ENCODE data around the gene WDR4. TPM values are rescaled to one million over a fixed set of nuclear protein-coding genes. Genes with fewer than 3 reads are reported as not detected.

The WDR4 gene
- total and polyA plus RNA-seq, 2 experiments from 2014 or later = 8.8 to 9.3 TPM

DNA sequence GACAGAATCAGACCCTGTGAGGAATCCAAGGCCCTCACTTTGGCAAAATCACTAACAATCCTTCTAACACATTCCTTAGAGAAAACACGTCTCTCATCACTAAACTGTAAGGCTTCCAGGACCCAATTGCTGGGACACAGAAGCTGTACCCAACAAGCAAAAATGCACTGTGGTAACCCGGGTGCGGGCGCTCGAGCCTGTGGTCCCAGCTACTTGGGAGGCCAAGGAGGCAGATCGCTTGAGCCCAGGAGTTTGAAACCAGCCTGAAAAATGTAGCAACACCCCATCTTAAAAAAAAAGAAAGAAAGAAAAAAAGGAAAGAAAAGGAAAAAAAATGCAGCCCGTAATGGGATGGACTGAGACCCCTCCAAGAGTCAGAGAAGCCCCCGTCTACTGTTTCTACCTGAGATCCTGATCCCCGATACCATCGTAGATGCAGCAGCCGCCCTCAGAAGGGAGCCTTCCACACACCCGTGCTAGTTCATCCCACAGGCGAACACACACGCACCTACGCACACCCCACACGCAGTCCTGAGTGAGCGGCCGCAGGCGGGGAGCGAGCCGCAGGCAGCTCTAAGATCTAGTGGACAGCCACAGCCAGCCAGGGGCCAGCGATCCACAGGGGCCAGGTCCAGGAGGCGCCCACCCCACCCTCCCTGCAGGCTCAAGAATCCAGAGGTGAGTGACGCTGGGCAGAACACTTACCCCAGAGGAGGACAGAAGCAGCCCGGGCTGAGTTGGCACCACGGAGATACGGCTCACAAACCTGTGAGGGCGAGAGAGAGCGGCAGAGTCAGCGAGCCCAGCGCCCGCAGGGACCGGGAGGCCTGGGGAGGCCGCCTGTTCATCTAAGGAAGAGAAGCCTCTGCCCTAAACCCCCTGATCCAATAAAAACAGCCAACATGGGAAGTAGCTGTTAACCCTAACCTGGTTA, 20.1 kb downstream of the WDR4 start:
- peaks cover 17% of the 10 kb centered on the region for H3K36me3 ChIP-seq
- H3K4me3 ChIP-seq = no peak overlapping the region
- H3K4me1 ChIP-seq (ENCODE audit: low read depth) = no peaks in the 10 kb centered on the region
- no peak for DNase-seq (ENCODE audit: low read depth in 1 of 2, low spot score in 1 of 2)
- H3K27me3 ChIP-seq = no peaks in the 10 kb centered on the region
- TF ChIP-seq, protein P1, sequence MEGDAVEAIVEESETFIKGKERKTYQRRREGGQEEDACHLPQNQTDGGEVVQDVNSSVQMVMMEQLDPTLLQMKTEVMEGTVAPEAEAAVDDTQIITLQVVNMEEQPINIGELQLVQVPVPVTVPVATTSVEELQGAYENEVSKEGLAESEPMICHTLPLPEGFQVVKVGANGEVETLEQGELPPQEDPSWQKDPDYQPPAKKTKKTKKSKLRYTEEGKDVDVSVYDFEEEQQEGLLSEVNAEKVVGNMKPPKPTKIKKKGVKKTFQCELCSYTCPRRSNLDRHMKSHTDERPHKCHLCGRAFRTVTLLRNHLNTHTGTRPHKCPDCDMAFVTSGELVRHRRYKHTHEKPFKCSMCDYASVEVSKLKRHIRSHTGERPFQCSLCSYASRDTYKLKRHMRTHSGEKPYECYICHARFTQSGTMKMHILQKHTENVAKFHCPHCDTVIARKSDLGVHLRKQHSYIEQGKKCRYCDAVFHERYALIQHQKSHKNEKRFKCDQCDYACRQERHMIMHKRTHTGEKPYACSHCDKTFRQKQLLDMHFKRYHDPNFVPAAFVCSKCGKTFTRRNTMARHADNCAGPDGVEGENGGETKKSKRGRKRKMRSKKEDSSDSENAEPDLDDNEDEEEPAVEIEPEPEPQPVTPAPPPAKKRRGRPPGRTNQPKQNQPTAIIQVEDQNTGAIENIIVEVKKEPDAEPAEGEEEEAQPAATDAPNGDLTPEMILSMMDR (IDR thresholded peaks at IDR 0.05; ENCODE audit: low read depth, low read length) = no peak
- H3K27ac ChIP-seq = no peak overlapping the region
- no peaks in the 10 kb centered on the region for H3K9me3 ChIP-seq (ENCODE audit: low read depth)

DNA sequence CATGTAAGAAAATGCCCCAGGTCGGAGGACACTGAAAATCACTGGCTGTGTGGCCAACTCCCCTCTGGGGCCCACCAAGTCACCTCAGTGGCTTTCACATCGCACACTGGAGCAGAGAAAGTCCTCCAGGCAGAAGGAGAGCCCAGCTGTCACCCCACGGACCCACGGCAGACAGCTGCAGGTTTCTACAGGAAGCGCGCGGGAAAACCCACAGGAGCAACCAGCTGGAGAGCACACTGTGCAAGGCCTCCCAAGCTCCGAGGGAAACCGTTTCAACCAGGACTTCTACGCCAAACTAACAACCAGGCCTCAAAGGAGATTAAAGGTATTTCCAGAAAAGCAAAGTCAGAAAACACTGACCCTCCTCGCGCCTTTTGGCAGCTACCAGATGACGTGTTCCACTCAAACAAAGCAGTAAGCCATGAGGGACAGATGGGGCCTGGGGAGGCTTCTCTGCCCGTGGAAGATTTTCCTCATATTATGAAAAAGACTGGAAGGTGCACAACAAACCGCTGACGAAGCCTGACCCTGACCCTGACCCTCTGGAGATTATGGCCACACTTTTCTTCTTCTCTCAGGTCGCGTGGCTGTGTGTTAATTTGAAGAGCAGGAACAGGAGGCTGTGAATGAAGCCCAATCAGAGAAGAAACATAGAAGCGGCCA, 21.0 kb downstream of the WDR4 start:
- H3K4me1 ChIP-seq (ENCODE audit: low read depth) = no peaks in the 10 kb centered on the region

DNA sequence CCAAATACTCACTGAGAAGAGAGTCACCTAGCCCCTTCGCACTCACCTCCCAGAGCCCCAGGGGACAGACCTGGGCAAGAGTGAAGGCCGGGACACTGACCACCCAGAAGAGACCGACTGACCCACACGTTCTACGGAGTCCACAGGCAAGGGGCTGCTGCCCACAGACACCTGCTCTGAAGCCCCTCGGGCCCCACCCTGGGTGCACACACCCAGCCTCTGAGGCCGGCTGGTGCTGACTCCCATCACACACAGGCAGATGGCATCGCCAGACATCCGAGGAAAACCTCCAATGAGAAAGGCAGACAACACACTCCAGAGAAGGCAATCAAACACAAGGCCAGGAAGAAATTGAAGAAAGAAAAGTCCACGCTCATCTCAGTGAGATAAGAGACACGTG, 22.1 kb downstream of the WDR4 start:
- no peak overlapping the region for H3K27ac ChIP-seq
- no peak for DNase-seq (ENCODE audit: low read depth in 1 of 2, low spot score in 1 of 2)
- no peaks in the 10 kb centered on the region for H3K4me1 ChIP-seq (ENCODE audit: low read depth)
- peaks cover 28% of the 10 kb centered on the region for H3K36me3 ChIP-seq
- H3K4me3 ChIP-seq = no peak overlapping the region
- H3K9me3 ChIP-seq (ENCODE audit: low read depth) = no peaks in the 10 kb centered on the region
- TF ChIP-seq, protein P1 (IDR thresholded peaks at IDR 0.05; ENCODE audit: low read depth, low read length) = no peak
- no peaks in the 10 kb centered on the region for H3K27me3 ChIP-seq

More for the DNA sequence above, 21.0 kb downstream of the WDR4 start:
- no peaks in the 10 kb centered on the region for H3K27me3 ChIP-seq
- no peaks in the 10 kb centered on the region for H3K9me3 ChIP-seq (ENCODE audit: low read depth)
- peaks cover 26% of the 10 kb centered on the region for H3K36me3 ChIP-seq
- no peak overlapping the region for H3K27ac ChIP-seq
- TF ChIP-seq, protein P1 (IDR thresholded peaks at IDR 0.05; ENCODE audit: low read depth, low read length) = no peak
- H3K4me3 ChIP-seq = no peak overlapping the region
- no peak for DNase-seq (ENCODE audit: low read depth in 1 of 2, low spot score in 1 of 2)

DNA sequence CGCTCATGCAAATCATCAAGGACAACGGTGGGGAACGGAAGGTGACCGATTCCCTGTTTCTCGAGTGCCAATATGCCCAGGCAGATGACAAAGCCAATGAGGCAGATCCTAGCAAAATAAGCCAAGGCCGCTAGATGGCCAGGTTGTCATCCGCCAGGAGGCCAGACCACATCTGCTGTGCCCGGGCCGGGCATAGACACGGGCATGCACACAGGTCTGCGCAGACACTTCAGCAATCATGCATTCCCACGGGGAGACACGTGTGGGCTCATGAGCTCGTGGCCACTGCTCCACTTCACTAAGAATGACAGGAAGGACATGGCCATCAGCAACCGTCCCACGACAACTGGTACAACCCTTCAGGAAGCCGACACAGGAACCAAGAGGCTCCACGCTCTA, 23.4 kb downstream of the WDR4 start:
- Histone ChIP-seq H3K27ac (no peak overlapping the region), H3K4me3 (no peak overlapping the region), H3K27me3 (no peaks in the 10 kb centered on the region), H3K9me3 (ENCODE audit: low read depth) (no peaks in the 10 kb centered on the region), H3K36me3 (peaks cover 25% of the 10 kb centered on the region), H3K4me1 (ENCODE audit: low read depth) (no peaks in the 10 kb centered on the region)
- no peak for DNase-seq (ENCODE audit: low read depth in 1 of 2, low spot score in 1 of 2)
- TF ChIP-seq, protein P1 (IDR thresholded peaks at IDR 0.05; ENCODE audit: low read depth, low read length) = no peak

DNA sequence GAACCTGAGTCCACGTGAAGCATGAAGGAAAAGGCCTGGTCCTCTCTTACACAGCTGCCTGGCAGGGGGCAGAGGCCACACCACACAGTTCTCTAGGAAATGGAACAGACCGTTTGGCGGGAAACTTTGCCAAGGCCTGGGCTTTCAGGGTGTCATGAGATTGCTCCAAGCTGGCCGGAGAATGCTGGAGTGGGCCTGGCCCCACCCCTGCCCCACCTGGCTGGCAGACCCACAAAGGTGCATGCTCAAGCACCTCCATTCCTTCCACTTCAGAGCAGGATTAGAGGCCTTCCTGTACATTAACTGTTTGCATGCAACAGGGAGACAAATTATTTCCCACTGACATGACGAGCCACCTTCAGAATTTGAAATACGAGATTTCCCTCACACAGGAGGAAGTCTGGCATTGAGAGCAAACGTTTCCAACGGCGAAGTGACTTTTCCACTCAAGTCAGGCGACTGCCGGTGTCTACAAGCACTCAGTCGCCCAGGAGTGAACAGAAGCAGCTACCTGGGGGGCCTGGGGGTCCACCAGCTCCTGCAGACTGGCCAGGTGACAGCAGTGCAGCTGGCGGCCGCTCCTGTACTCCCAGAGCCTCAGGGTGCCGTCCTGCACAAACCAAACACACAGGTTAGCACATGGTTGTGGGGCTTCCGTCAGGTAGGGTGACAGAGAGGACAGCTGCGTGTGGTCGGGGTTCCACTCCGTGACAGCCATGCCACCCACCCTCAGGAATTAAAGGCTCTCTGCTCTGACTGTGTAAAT, 24.0 kb downstream of the WDR4 start:
- Histone ChIP-seq H3K4me1 (ENCODE audit: low read depth) (no peaks in the 10 kb centered on the region), H3K27me3 (no peaks in the 10 kb centered on the region), H3K36me3 (peaks cover 25% of the 10 kb centered on the region), H3K9me3 (ENCODE audit: low read depth) (no peaks in the 10 kb centered on the region), H3K27ac (no peak overlapping the region), H3K4me3 (no peak overlapping the region)
- TF ChIP-seq, protein P1 (IDR thresholded peaks at IDR 0.05; ENCODE audit: low read depth, low read length) = no peak
- no peak for DNase-seq (ENCODE audit: low read depth in 1 of 2, low spot score in 1 of 2)

All from cardiac muscle cell (in vitro differentiated cells and primary cell).